GM23338 (cell line): ENCODE data around the gene TENM3. TPM values are rescaled to one million over a fixed set of nuclear protein-coding genes. Genes with fewer than 3 reads are reported as not detected.
A peak's percentile ranks its signal among the peaks of the same experiment; 100 is the strongest.

Experiments
- ATAC-seq: fragments of 200-7000 bp; cut with Tn5 transposase; 3 replicates; pipeline ENCODE4 v1.9.1; 2020
- DNase-seq: peaks from one replicate; pipeline ENCODE4 v3.0.0-alpha.2; 2015; ENCODE audit warnings: low spot score
- H2AFZ ChIP-seq: fragments of 200-600 bp; sonication (generic); 2 replicates; pipeline ENCODE4 v1.8.0; 2016; ENCODE audit warnings: antibody characterized with exemption, mild to moderate bottlenecking, moderate library complexity
- H3F3A ChIP-seq: fragments of 200-600 bp; sonication (generic); replicated peaks from 2 replicates; pipeline ENCODE4 v1.8.0; 2017; ENCODE audit warnings: antibody characterized with exemption, mixed run types, low read depth
- H3K27ac ChIP-seq: fragments of 200-600 bp; sonication (generic); 2 replicates; pipeline ENCODE4 v1.6.1; 2016; ENCODE audit warnings: low read depth
- H3K27me3 ChIP-seq: fragments of 200-600 bp; sonication (generic); 2 replicates; pipeline ENCODE4 v1.8.0; 2016; ENCODE audit warnings: mild to moderate bottlenecking, mixed run types, moderate library complexity; ENCODE audit not compliant: insufficient read depth
- H3K36me3 ChIP-seq: fragments of 200-600 bp; sonication (generic); 2 replicates; pipeline ENCODE4 v1.8.0; 2016; ENCODE audit warnings: mild to moderate bottlenecking; ENCODE audit not compliant: insufficient read depth
- H3K4me1 ChIP-seq: fragments of 200-600 bp; sonication (generic); 2 replicates; pipeline ENCODE4 v1.8.0; 2016; ENCODE audit warnings: mild to moderate bottlenecking, moderate library complexity; ENCODE audit not compliant: insufficient read depth
- H3K4me2 ChIP-seq: fragments of 200-600 bp; sonication (generic); 2 replicates; pipeline ENCODE4 v1.7.1; 2017; ENCODE audit warnings: mixed run types
- H3K4me3 ChIP-seq: fragments of 200-600 bp; sonication (generic); 2 replicates; pipeline ENCODE4 v1.6.1; 2016; ENCODE audit warnings: mixed run types
- H3K79me2 ChIP-seq: fragments of 200-600 bp; sonication (generic); replicated peaks from 2 replicates; pipeline ENCODE4 v1.8.0; 2017; ENCODE audit warnings: mild to moderate bottlenecking; ENCODE audit not compliant: insufficient read depth
- H3K9me2 ChIP-seq: fragments of 200-600 bp; sonication (generic); 2 replicates; pipeline ENCODE4 v1.8.0; 2017; ENCODE audit not compliant: insufficient read depth
- H4K20me1 ChIP-seq: fragments of 200-600 bp; sonication (generic); replicated peaks from 2 replicates; pipeline ENCODE4 v1.8.0; 2017; ENCODE audit warnings: mild to moderate bottlenecking; ENCODE audit not compliant: insufficient read depth
- H3K27ac Mint-ChIP-seq: 2 replicates; pipeline ENCODE4 v1.8.0; 2020; ENCODE audit warnings: inconsistent platforms, mild to moderate bottlenecking, moderate library complexity, mixed read lengths
- H3K27me3 Mint-ChIP-seq: 3 replicates; pipeline ENCODE4 v1.8.0; 2022; ENCODE audit warnings: low read depth, mild to moderate bottlenecking, moderate library complexity, mixed read lengths, inconsistent platforms; ENCODE audit not compliant: insufficient read depth, poor library complexity
- H3K36me3 Mint-ChIP-seq: 3 replicates; pipeline ENCODE4 v1.8.0; 2021; ENCODE audit warnings: low read depth, mild to moderate bottlenecking, inconsistent platforms, moderate library complexity, mixed read lengths
- H3K4me1 Mint-ChIP-seq: 3 replicates; pipeline ENCODE4 v1.8.0; 2020; ENCODE audit warnings: mild to moderate bottlenecking, inconsistent platforms, mixed read lengths
- H3K4me3 Mint-ChIP-seq: 3 replicates; pipeline ENCODE4 v1.8.0; 2021; ENCODE audit warnings: moderate library complexity, mild to moderate bottlenecking, inconsistent platforms, mixed read lengths
- H3K9me3 Mint-ChIP-seq: 3 replicates; pipeline ENCODE4 v1.8.0; 2020; ENCODE audit warnings: moderate library complexity, mild to moderate bottlenecking, inconsistent platforms, mixed read lengths
- CTCF ChIP-seq, 2 experiments: fragments of 200-600 bp in 1 of 2; sonication (generic) in 1 of 2; conservative IDR thresholded peaks; 2 replicates each; pipeline versions ENCODE4 v1.5.1 to v1.6.1; 2016 to 2017; ENCODE audit warnings: antibody characterized with exemption in 2 of 2, low read depth in 2 of 2, mild to moderate bottlenecking in 2 of 2, moderate library complexity in 1 of 2
- JUNB ChIP-seq: IDR thresholded peaks from one replicate; pipeline ENCODE4 v1.6.1; 2016; ENCODE audit warnings: antibody characterized with exemption; ENCODE audit not compliant: unreplicated experiment
- POLR2AphosphoS5 ChIP-seq: IDR thresholded peaks from 2 replicates; pipeline ENCODE4 v1.6.1; 2016; ENCODE audit warnings: antibody characterized with exemption, low read depth
- ZNF462 ChIP-seq: fragments of 250-450 bp; sonication (Bioruptor Pico); IDR thresholded peaks from 2 replicates; pipeline ENCODE4 v1.5.0; 2020; ENCODE audit warnings: mild to moderate bottlenecking, moderate library complexity
- polyA plus RNA-seq: library from polyadenylated mRNA; unstranded; fragments of >200 nt; fragmentation: Nextera tagmentation; extraction: Ambion mirVana; gene quantifications from 2 replicates; pipeline ENCODE4 v1.2.1, GENCODE V29; 2016
- total RNA-seq: library from RNA; depleted of rRNA; stranded (reverse); fragments of >200 nt; shearing (Covaris generic); gene quantifications from 2 replicates; pipeline ENCODE4 v1.2.3, GENCODE V29; 2014

TENM3 gene
- total and polyA plus RNA-seq, 2 experiments from 2014 or later, result 22.2 to 128 TPM

- H3K27me3 Mint-ChIP-seq, result peaks cover 4% of the 10 kb centered on the region
- no peak overlapping the region for H3K4me3 Mint-ChIP-seq
- Histone ChIP-seq H3K9me2 (no peaks in the 10 kb centered on the region), H3K4me2 (peak overlapping the region; percentile 9; the same call in 1 of the 2 replicates), H3K27ac (peak overlapping the region; percentile 68; the same call in 1 of the 2 replicates), H3K4me3 (no peak overlapping the region), H4K20me1 (no peaks in the 10 kb centered on the region), H3F3A (no peaks in the 10 kb centered on the region), H3K4me1 (peaks cover 30% of the 10 kb centered on the region), H2AFZ (no peak overlapping the region), H3K36me3 (no peaks in the 10 kb centered on the region), H3K79me2 (no peaks in the 10 kb centered on the region), H3K27me3 (no peaks in the 10 kb centered on the region)
- TF ChIP-seq POLR2AphosphoS5 (no peak), JUNB (no peak), ZNF462 (CRISPR knock-in tag) (0 out of 2 replicates have a peak, but pooled peaks have one; percentile 31)
- peaks cover 5% of the 10 kb centered on the region; the same call in 2 of the 3 replicates for H3K36me3 Mint-ChIP-seq
- peaks cover 25% of the 10 kb centered on the region for H3K4me1 Mint-ChIP-seq
- H3K9me3 Mint-ChIP-seq, result no peaks in the 10 kb centered on the region
- no peak overlapping the region for H3K27ac Mint-ChIP-seq
- ATAC-seq (peak; percentile 80), DNase-seq (peak; percentile 76)
These were observed 527.9 kb downstream of the TENM3 start for GRCh38 chr4:182770996-182771514.

GRCh38 chr4:182775075-182775474, 531.9 kb downstream of the TENM3 start:
- H4K20me1 ChIP-seq, result no peaks in the 10 kb centered on the region

More at GRCh38 chr4:182775075-182775474, 531.9 kb downstream of the TENM3 start:
- no peaks in the 10 kb centered on the region for H3K27me3 ChIP-seq
- ATAC-seq (no peak), DNase-seq (no peak)
- no peaks in the 10 kb centered on the region for H3K9me2 ChIP-seq
- no peaks in the 10 kb centered on the region for H3K36me3 ChIP-seq
- H3K4me2 ChIP-seq, result no peak overlapping the region
- TF ChIP-seq CTCF (conservative IDR thresholded peaks at IDR 0.05; ENCODE audit: low read depth in 2 of 2) (no peak), JUNB (no peak)
- H2AFZ ChIP-seq, result no peak overlapping the region
- no peak overlapping the region for H3K27ac ChIP-seq
- H3K4me3 ChIP-seq, result no peak overlapping the region
- no peaks in the 10 kb centered on the region for H3F3A ChIP-seq
- Mint-ChIP-seq H3K36me3 (peaks cover 19% of the 10 kb centered on the region), H3K27me3 (no peaks in the 10 kb centered on the region), H3K27ac (no peak overlapping the region), H3K4me3 (no peak overlapping the region), H3K4me1 (peaks cover 5% of the 10 kb centered on the region; the same call in 1 of the 3 replicates), H3K9me3 (peaks cover 6% of the 10 kb centered on the region; the same call in 2 of the 3 replicates)
- no peaks in the 10 kb centered on the region for H3K79me2 ChIP-seq
- H3K4me1 ChIP-seq, result peaks cover 6% of the 10 kb centered on the region
